NCI-H345 treated with DMSO at 0.1 percent for 48 hours (cell line): ENCODE results near the gene C16orf90.
A peak's percentile ranks its signal among the peaks of the same experiment; 100 is the strongest.

ENCODE experiments used
- DNase-seq: peaks from one replicate; lab custom pipeline; 2025; ENCODE audit not compliant: unreplicated experiment; lab: John Stamatoyannopoulos, UW

Gene C16orf90

DNA sequence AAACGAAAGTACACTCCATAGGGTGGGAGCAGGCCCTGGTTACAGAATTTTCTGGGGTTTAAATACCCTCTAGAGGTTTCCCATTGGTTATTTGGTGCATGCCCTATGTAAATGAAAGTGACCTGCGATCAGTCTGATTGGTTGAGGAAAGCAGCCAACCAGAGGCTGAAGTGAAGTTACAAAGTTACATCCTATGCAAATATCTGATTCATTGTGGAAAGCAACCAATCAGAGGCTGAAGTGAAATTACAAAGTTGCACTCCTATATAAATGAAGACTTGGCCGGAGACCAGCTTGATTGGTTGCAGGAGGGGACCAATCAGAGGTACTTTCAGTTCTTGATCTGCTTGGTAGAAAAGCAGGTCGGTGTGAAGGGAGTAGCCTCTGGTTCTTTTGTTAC is 27.4 kb downstream of the C16orf90 start:
- no peak for DNase-seq

DNA sequence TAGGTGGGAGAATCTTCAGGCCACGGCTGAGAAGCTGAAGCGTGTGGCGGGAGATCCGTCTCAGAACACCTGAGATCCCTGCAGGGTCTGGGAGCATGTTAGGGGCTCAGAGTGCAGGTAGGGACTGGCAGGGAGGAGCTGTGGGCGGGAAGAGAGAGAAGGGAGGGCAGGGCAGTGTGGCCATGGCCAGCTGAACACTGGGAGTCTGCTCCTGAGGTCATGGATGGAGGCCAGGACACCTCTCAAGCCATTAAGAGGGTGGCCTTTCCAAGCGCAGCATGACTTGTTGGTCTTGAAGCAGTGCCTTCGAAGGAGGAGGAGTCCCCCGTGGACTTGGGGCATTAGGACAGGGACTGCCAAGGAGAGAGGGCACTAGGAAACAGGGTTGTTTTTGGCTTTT is 28.1 kb downstream of the C16orf90 start:
- no peak for DNase-seq

DNA sequence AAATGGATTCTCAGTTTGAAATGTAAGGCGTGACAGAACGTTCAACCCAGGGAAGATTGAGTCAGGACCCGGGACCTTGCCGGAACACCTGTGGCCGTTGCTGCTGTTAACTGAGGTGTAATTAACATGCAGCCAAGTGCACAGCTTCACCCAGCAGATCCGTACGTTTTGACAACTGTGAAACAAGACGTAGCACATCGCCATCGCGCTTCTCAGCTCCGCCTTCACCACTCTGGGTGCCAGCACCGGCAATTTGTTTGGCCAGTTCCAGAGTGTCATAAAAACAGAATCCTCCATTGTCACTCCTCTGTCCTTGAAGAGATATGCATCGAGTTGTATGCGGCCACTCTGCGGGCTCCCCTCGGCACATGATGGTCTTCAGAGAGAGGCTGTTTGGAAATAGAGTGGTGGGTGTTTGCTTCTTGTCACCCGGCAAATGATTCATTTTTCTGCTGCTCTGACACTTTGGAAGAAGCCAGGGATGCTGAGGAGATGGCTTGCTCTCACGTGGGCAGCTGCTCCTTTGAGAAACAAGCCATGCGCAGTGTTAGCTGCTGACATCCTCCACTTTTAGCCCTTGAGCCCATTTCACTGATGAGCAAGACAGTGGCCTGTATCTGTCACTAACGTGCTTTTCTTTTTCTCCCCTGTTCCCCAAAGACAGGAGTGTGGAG is 29.2 kb downstream of the C16orf90 start:
- no peak for DNase-seq

DNA sequence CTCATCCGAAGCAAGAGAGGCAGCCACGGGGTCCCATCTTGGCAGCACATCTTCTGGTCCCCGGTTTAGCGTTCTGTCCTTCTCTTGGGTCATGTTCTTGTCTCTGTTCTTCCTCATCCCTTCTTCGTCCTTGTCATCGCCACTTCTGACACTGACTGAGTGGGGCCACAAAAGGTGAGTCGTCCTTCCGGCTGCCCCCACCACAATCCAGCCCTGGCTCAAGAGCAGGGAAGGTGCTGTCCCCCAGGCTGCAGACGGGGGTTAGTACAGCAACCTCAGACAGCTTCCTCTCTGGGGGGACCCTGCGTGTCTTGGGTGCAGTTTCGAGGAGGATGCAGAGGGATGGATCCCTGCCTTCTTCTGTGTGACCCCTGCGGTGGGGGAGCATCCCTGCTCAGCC is 30.0 kb downstream of the C16orf90 start:
- no peak for DNase-seq

DNA sequence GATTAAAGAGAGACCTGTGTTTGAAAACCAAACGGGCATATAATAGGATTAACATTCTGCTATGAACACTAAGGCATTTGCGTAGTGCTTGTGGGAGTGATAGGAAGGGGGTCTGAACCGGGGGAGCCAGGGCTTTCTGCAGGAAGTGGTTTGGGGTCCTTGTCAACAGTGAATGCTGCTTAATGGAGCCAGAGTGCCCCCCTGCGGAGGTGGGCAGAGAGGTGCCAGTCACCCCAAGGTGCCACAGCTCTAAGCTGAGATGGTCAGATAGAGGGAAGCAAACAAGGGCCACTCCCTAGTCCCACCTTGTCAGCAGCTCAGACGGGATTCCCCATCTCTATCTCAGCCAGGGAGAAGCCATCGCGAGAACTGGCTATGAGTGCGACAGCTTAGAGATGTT is 34.1 kb downstream of the C16orf90 start:
- no peak for DNase-seq

DNA sequence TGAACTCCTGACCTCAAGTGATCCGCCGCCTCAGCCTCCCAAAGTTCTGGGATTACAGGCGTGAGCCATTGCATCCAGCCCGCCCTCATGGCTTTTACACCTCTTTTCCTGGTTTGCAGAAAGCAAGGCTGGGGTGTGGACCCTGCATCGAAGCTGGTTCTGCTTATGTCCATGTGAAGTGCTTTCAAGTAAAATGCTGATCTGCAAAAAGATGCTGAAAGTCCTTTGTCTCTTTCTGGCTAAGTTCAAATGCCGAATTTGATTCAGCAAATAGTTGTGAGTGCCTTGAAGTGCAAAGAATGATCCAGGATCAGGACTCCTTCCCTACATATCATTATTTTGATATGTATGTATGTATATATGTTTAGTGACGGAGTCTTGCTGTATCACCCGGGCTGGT is 34.7 kb downstream of the C16orf90 start:
- no peak for DNase-seq

DNA sequence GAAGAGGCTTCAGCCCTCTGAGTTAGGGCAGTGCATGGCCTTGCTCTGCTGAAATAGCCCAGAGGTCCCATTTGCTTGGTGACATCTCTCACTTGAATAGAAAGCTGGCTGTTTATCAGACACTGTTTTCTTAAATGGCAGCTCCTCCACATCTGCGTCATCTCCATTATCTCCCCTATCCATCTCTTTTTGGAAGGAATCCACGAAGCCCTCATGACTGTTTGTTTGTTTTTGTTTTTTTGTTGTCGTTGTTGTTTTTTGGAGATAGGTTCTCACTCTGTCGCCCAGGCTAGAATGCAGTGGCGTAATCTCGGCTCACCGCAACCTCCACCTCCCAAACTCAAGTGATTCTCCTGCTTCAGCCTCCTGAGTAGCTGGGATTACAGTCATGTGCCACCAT is 35.2 kb downstream of the C16orf90 start:
- no peak for DNase-seq

DNA sequence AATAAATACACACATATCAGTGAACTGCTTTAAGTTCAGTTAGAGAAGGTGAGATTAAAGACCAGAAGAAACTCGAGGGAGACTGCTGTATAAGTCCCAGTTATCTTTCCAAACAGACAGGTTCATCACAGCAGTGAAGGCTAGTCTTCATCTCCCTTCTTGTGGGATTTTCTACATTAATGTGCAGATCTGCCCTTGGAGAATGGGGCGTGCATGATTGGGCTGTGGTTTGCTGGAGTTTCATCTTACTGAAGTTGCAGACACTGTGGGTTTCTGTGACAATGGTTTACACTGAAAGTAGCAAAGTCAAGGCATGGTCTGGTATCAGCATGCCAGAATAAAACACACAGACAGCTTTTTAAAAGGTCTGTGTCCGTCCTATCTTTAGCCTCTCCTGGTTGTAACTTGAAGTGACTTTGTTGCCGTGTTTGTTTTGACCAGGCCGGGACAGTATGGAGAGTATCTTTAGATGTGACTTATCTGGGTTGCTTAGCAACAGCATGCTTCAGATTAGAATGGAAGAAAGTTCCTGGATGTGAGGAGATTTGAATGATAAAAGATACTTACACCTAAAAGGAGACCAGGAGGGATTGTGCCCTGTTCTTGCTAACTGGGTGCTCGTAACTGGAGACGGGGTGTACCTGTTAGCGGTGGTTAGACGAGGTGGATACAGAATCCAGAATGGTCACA is 35.7 kb downstream of the C16orf90 start:
- no peak for DNase-seq

DNA sequence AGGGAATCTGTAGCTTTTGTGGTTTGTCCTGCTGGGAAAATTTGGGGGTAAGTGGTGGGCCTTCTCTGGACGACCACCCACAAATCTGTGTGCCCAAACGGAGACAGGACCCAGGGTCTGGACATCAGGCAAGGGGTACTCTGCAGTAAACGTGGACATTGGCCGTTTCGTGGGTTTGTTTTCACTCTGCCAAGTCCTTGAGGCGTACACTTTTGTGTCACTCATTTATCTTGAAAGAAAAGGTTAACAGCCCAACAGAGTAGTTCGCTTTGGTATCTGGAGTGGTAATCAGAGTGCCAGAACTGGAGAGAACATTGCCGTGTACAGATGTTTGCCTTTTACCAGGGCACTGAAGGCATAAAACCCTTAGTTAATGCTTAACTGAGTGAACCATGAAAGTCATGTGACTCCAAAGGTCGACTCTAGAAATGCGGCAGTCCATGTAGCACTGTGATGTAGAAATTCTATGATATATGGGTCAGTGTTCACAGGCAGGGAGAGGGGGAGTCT is 36.4 kb downstream of the C16orf90 start:
- no peak for DNase-seq

DNA sequence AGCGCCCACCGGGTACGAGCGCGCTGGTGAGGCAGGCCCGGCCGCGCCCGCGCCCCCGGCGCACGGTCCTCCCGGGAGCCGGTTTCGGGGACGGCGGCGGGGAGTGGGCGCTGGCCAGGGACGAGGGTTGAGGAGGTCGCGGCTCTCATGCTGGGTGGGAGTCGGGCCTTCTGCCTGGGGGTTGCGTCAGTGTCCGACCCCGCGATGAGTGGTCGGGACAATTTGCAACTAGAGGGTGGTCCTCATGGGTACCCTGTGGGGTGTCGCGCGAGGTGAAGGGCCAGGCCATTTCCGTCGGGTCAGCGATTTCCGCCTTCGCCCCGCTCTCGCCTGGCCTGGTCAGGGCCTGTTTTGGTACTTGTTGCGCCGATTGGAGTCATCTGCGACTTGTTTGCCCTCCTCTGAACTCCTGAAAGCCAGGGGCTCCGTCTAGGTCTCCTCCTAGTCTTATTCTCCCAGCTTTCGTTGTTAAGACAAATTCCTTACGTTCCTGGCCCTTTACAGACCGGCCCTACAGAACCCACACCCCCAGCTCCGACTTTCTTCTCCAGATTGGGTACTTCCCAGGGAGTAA is 36.9 kb downstream of the C16orf90 start:
- no peak for DNase-seq

DNA sequence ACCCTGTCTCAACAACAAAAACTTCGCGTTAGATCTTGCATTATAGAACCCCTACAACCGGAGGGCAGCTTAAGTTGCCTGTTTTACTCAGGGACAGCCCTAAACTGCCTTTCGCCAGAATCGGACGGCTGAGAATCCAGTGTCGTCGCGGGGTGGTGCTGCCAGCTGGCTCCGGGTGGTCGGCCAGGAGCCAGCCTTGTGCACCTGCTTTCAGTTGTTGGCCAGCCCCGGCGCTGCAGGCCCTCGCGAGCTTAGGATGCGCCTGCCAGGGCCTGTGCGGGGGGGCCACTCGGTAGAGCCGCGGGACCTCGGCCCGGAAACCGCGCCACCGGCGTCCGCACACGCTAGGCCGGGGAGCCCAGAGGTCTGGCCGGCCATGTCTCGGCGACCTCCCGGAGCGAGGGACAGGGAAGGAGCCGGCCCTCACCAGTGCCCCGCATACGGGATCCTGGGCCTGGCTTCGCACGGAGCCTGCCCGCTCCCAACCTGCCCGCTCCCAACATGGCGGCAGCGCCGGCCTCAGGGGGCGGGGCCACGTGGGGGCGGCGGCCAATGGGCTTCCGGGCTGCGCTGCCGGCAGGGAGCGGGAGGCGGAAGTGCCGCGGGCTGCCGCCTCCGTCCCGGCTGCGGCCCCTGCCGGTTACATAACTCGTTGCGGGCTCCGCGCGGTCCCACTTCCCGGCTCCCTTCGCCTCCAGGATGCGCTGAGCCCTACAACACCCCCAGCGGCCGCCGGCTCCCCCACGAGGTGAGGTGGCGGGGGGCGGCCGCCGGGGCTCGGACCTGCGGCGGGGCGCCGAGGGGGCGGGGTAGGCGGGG is 37.6 kb downstream of the C16orf90 start:
- peak; percentile 85 for DNase-seq

DNA sequence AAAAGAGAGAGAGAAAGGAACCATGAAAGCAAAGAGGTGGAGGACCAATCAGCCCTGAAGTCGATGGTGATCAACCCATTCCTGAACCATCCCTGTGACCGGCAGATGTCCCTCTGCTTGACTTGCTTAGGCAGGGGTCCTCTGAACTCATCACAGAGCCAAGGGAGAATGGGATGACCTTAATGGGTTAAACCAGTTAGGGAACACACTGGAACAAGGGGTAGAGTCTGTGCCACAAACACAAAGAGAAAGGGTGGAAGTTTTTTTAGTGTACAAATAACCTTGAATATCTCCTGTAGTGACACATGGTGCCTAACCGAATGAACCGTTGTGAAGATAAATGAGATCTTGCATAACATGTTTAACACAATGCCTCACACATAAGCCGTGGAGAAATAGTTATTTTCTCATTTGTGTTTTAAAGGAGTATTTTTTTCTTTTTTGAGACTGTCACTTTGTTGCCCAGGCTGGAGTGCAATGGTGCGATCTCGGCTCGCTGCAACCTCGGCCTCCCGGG is 40.6 kb downstream of the C16orf90 start:
- no peak for DNase-seq

DNA sequence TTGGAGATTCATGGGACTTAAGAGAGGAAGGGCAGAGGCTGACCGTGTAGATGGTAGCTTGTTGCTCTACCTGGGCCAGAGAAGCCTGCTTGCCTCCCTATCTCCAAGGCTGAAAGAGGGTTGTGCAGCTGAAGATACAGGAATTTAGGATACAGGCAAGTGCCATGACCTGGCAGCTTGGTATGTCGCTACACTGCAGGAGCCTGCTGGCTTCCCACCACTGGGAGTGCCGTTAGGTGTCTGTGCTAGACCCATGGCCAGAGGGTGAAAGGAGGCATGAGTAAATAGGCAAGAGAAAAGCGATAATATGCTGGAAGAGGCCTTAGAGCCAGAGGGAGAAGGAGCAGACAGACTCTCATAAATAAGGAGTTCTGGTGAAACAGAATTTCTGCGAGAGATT is 41.2 kb downstream of the C16orf90 start:
- no peak for DNase-seq

DNA sequence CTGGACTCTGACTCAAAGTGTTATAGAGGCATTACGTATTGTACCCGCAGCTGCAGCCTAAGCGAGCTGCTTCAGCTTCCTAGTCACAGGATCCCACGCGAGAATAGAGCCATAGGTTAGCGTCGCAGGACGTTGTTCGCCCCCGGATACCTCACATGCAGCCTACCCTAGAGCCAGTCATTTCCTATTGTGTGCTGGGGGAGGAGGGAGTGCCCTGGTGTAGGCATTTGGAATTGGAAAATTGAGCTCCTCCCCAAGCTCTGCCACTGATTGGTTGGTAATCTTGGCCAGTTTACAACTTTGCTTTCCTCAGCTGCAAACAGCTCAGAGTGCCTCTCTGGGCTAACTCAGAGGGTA is 51.3 kb downstream of the C16orf90 start:
- no peak for DNase-seq
